IMR-90 (cell line): Measurements from ENCODE around the gene IQCM. TPM values are rescaled to one million over a fixed set of nuclear protein-coding genes. Genes with fewer than 3 reads are reported as not detected.

Source experiments
- ATAC-seq: fragments of 200-7000 bp; cut with Tn5 transposase; 2 replicates; pipeline ENCODE4 v1.9.1; 2020; ENCODE audit warnings: low read depth, mild to moderate bottlenecking, moderate library complexity
- BruUV-seq: library from RNA; stranded (reverse); fragments of 400-500 nt; replicated peaks from 2 replicates; lab custom pipeline; 2021; lab: Mats Ljungman, UMichigan
- CTCF ChIA-PET: fragments of 300-600 bp; formaldehyde crosslinking; extraction: SDS; loops from one replicate; lab custom pipeline; 2021; ENCODE audit warnings: antibody characterized with exemption; lab: Yijun Ruan, JAX
- POLR2A ChIA-PET: fragments of 300-600 bp; sonication (Branson Sonifier 250); formaldehyde crosslinking; loops from one replicate; lab custom pipeline; 2022; ENCODE audit warnings: antibody characterized with exemption; ENCODE audit not compliant: unreplicated experiment; lab: Charles Lee
- DNase-seq: peaks from one replicate; pipeline ENCODE4 v3.0.0; 2013
- H2AFZ ChIP-seq: replicated peaks from 2 replicates; pipeline ENCODE3; 2013; ENCODE audit warnings: low read length, mild to moderate bottlenecking; ENCODE audit not compliant: poor library complexity
- H2AK5ac ChIP-seq: 2 replicates; pipeline ENCODE4 v1.6.1; 2013; ENCODE audit warnings: low read depth, low read length, inconsistent platforms
- H2AK9ac ChIP-seq: replicated peaks from 2 replicates; pipeline ENCODE3; 2013; ENCODE audit warnings: mild to moderate bottlenecking, low read depth, low read length, moderate library complexity; ENCODE audit not compliant: poor library complexity
- H2BK120ac ChIP-seq: 2 replicates; pipeline ENCODE4 v1.6.1; 2013; ENCODE audit warnings: low read depth, low read length, inconsistent platforms
- H2BK15ac ChIP-seq: 3 replicates; pipeline ENCODE4 v1.6.1; 2013; ENCODE audit warnings: low read depth, low read length, inconsistent platforms
- H2BK20ac ChIP-seq: 2 replicates; pipeline ENCODE4 v1.6.1; 2013; ENCODE audit warnings: low read depth, mild to moderate bottlenecking, inconsistent platforms, low read length, moderate library complexity
- H2BK5ac ChIP-seq: 2 replicates; pipeline ENCODE4 v1.6.1; 2013; ENCODE audit warnings: mild to moderate bottlenecking, low read depth, low read length, inconsistent platforms; ENCODE audit not compliant: poor library complexity, severe bottlenecking
- H3K14ac ChIP-seq: replicated peaks from 2 replicates; pipeline ENCODE4 v1.6.1; 2013; ENCODE audit warnings: low read depth, low read length, inconsistent platforms
- H3K18ac ChIP-seq: 2 replicates; pipeline ENCODE4 v1.6.1; 2013; ENCODE audit warnings: low read depth, low read length, control low read depth
- H3K23ac ChIP-seq: 2 replicates; pipeline ENCODE4 v1.6.1; 2013; ENCODE audit warnings: low read depth, low read length, inconsistent platforms
- H3K27ac ChIP-seq: 2 replicates; pipeline ENCODE4 v1.5.1; 2013; ENCODE audit warnings: mild to moderate bottlenecking, control low read depth, low read length; ENCODE audit not compliant: insufficient read depth
- H3K27me3 ChIP-seq: 2 replicates; pipeline ENCODE4 v1.6.1; 2013; ENCODE audit warnings: low read length; ENCODE audit not compliant: control insufficient read depth, insufficient read depth
- H3K36me3 ChIP-seq: 2 replicates; pipeline ENCODE4 v1.6.1; 2013; ENCODE audit warnings: low read length, mixed read lengths; ENCODE audit not compliant: control insufficient read depth, insufficient read depth
- H3K4ac ChIP-seq: 2 replicates; pipeline ENCODE4 v1.6.1; 2013; ENCODE audit warnings: low read depth, low read length, inconsistent platforms
- H3K4me1 ChIP-seq: 2 replicates; pipeline ENCODE4 v1.6.1; 2013; ENCODE audit warnings: low read length, mixed read lengths; ENCODE audit not compliant: control insufficient read depth, insufficient read depth
- H3K4me2 ChIP-seq: 2 replicates; pipeline ENCODE4 v1.6.1; 2013; ENCODE audit warnings: low read depth, mild to moderate bottlenecking, control low read depth, low read length, moderate library complexity
- H3K4me3 ChIP-seq: 2 replicates; pipeline ENCODE4 v1.5.1; 2013; ENCODE audit warnings: low read depth, mild to moderate bottlenecking, control low read depth, low read length, moderate library complexity; ENCODE audit not compliant: insufficient read depth
- H3K56ac ChIP-seq: 2 replicates; pipeline ENCODE4 v1.6.1; 2013; ENCODE audit warnings: low read length, inconsistent platforms; ENCODE audit not compliant: insufficient read depth; ENCODE audit errors: extremely low read depth
- H3K79me1 ChIP-seq, 2 experiments: 2 replicates each; pipeline ENCODE4 v1.6.1; 2013; ENCODE audit warnings: low read length in 2 of 2, inconsistent platforms in 1 of 2, low read depth in 1 of 2
- H3K9ac ChIP-seq: 2 replicates; pipeline ENCODE4 v1.6.1; 2013; ENCODE audit warnings: low read depth, low read length, control low read depth
- H3K9me1 ChIP-seq: 2 replicates; pipeline ENCODE4 v1.6.1; 2013; ENCODE audit warnings: low read length, inconsistent platforms; ENCODE audit not compliant: insufficient read depth
- H3K9me3 ChIP-seq: 2 replicates; pipeline ENCODE4 v1.6.1; 2013; ENCODE audit warnings: low read length; ENCODE audit not compliant: control insufficient read depth, insufficient read depth
- H4K20me1 ChIP-seq: 2 replicates; pipeline ENCODE4 v1.6.1; 2013; ENCODE audit warnings: low read length, inconsistent platforms; ENCODE audit not compliant: insufficient read depth
- H4K5ac ChIP-seq: 2 replicates; pipeline ENCODE4 v1.6.1; 2013; ENCODE audit warnings: mild to moderate bottlenecking, low read depth, low read length, control low read depth
- H4K8ac ChIP-seq, 2 experiments: 2 replicates each; pipeline ENCODE4 v1.6.1; 2013; ENCODE audit warnings: low read depth in 2 of 2, low read length in 2 of 2, control low read depth in 1 of 2, inconsistent platforms in 1 of 2
- H4K91ac ChIP-seq: 2 replicates; pipeline ENCODE4 v1.6.1; 2013; ENCODE audit warnings: low read depth, low read length, inconsistent platforms; ENCODE audit not compliant: insufficient read depth
- BHLHE40 ChIP-seq: fragments of 150-350 bp; IDR thresholded peaks from 2 replicates; pipeline ENCODE4 v1.6.1; 2016; ENCODE audit warnings: mild to moderate bottlenecking, low read depth, low read length
- CHD1 ChIP-seq: IDR thresholded peaks from 2 replicates; pipeline ENCODE4 v1.6.1; 2012; ENCODE audit warnings: low read depth, low read length, improper control_type of control experiment
- CTCF ChIP-seq: conservative IDR thresholded peaks from 2 replicates; pipeline ENCODE4 v1.5.1; 2012; ENCODE audit warnings: mild to moderate bottlenecking, low read depth, low read length, improper control_type of control experiment
- FOS ChIP-seq: fragments of 150-350 bp; IDR thresholded peaks from 2 replicates; pipeline ENCODE4 v1.6.1; 2016; ENCODE audit warnings: low read depth, low read length
- MXI1 ChIP-seq: IDR thresholded peaks from 2 replicates; pipeline ENCODE4 v1.6.1; 2012; ENCODE audit warnings: low read depth, mild to moderate bottlenecking, low read length, moderate library complexity, borderline replicate concordance
- NFE2L2 ChIP-seq: fragments of 150-350 bp; IDR thresholded peaks from 2 replicates; pipeline ENCODE4 v1.6.1; 2016; ENCODE audit warnings: low read depth, mild to moderate bottlenecking, low read length
- RAD21 ChIP-seq: IDR thresholded peaks from 2 replicates; pipeline ENCODE4 v1.6.1; 2012; ENCODE audit warnings: low read length, improper control_type of control experiment
- RCOR1 ChIP-seq: IDR thresholded peaks from 2 replicates; pipeline ENCODE4 v1.6.1; 2012; ENCODE audit warnings: mild to moderate bottlenecking, low read length, improper control_type of control experiment; ENCODE audit not compliant: insufficient replicate concordance
- RFX5 ChIP-seq: IDR thresholded peaks from 2 replicates; pipeline ENCODE4 v1.8.0; 2012; ENCODE audit warnings: low read depth, mild to moderate bottlenecking, low read length, moderate library complexity
- SMC3 ChIP-seq: fragments of 150-350 bp; IDR thresholded peaks from 2 replicates; pipeline ENCODE4 v1.6.1; 2016; ENCODE audit warnings: low read depth, mild to moderate bottlenecking, antibody characterized with exemption, low read length, moderate library complexity
- WGBS, 2 experiments: methylation state at CpG; one replicate each; pipeline versions ENCODE4 v1.1.5 to v1.1.7; 2013; ENCODE audit warnings: missing lambda C conversion rate in 2 of 2; ENCODE audit not compliant: insufficient read length in 1 of 2; ENCODE audit errors: extremely low coverage in 2 of 2; 5-methylcytosine and 5-hydroxymethylcytosine counted together
- dilution Hi-C: fragments of 300-500 bp; cut with HindIII; formaldehyde crosslinking; loops from one replicate; pipeline ENCODE4 v1.14.3; 2018; ENCODE audit warnings: low sequenced_read_pairs; ENCODE audit not compliant: unreplicated experiment
- in situ Hi-C: fragments of 300-500 bp; cut with MboI; formaldehyde crosslinking; loops from 3 replicates; pipeline ENCODE4 v1.14.3; 2019; ENCODE audit warnings: low sequenced_read_pairs, inconsistent platforms, mixed read lengths
- intact Hi-C: fragments of 100-400 bp; cut with micrococcal nuclease; formaldehyde crosslinking; loops from 2 replicates; pipeline ENCODE4 v1.10.0; 2022
- polyA plus RNA-seq, 3 experiments: library from polyadenylated mRNA; depleted of rRNA; stranded (reverse); fragments of >200 nt; gene quantifications; 2 replicates each; pipeline ENCODE4 v1.2.3, GENCODE V29; 2012; ENCODE audit warnings: low replicate concordance in 1 of 3
- total RNA-seq: library from RNA; depleted of rRNA; stranded (reverse); fragments of >200 nt; gene quantifications from 2 replicates; pipeline ENCODE4 v1.2.3, GENCODE V29; 2012
- TF ChIP-seq, protein P1 (sequence below): fragments of 150-350 bp; IDR thresholded peaks from 2 replicates; pipeline ENCODE4 v1.6.1; 2016; ENCODE audit warnings: low read depth, mild to moderate bottlenecking, low read length, moderate library complexity, borderline replicate concordance

Gene IQCM
- total and polyA plus RNA-seq, 2 of the 4 experiments (the other 2 are of a cell fraction) = not detected

DNA sequence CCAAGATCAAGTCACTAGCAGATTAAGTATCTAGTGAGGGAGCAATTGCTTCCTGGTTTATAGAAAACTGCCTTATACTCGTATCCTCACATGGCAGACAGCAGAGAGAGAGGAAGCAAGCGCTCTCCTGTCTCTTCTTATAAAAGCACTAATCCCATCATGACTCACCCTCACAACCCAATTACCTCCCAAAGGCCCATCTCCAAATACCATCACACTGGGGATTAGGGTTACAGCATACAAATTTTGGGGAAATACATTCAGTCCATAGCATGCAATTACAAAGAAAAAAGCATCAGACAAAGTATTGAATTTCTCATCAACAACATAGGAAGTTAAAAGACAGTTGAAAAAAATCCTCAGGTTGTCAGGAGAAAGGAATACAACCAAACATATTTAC, 292.6 kb downstream of the IQCM start:
- no peaks in the 10 kb centered on the region for H3K27me3 ChIP-seq
- H3K79me1 ChIP-seq = no peaks in the 10 kb centered on the region
- no peak overlapping the region for H3K9ac ChIP-seq
- H3K9me1 ChIP-seq = no peaks in the 10 kb centered on the region
- dilution Hi-C loops = no loop called here
- no peak overlapping the region for H2BK120ac ChIP-seq
- H2BK5ac ChIP-seq = no peak overlapping the region
- H3K23ac ChIP-seq = no peak overlapping the region
- H2AK5ac ChIP-seq = no peak overlapping the region
- ATAC-seq (no peak), DNase-seq (no peak)
- no peak overlapping the region for H3K4me3 ChIP-seq
- ChIA-PET POLR2A (no interaction called here), CTCF (no interaction called here)
- H3K4me2 ChIP-seq = no peak overlapping the region
- no peak overlapping the region for H2BK15ac ChIP-seq
- no peak overlapping the region for H2BK20ac ChIP-seq
- no peak overlapping the region for H3K27ac ChIP-seq
- no peaks in the 10 kb centered on the region for H3K9me3 ChIP-seq
- intact Hi-C loops = no loop called here
- no peak overlapping the region for H3K18ac ChIP-seq
- no peak overlapping the region for H4K91ac ChIP-seq
- no peak overlapping the region for H3K56ac ChIP-seq
- no peak overlapping the region for H4K5ac ChIP-seq
- no peak overlapping the region for H2AFZ ChIP-seq
- no peak overlapping the region for H2AK9ac ChIP-seq
- no peaks in the 10 kb centered on the region for H3K36me3 ChIP-seq
- no peaks in the 10 kb centered on the region for H3K4me1 ChIP-seq
- no peak for TF ChIP-seq FOS
- no peak for TF ChIP-seq MXI1
- no peak for TF ChIP-seq RCOR1
- TF ChIP-seq NFE2L2 = no peak
- TF ChIP-seq RFX5 = no peak
- TF ChIP-seq CHD1 = no peak
- TF ChIP-seq BHLHE40 = no peak
- no peak for TF ChIP-seq SMC3
- TF ChIP-seq, protein P1, sequence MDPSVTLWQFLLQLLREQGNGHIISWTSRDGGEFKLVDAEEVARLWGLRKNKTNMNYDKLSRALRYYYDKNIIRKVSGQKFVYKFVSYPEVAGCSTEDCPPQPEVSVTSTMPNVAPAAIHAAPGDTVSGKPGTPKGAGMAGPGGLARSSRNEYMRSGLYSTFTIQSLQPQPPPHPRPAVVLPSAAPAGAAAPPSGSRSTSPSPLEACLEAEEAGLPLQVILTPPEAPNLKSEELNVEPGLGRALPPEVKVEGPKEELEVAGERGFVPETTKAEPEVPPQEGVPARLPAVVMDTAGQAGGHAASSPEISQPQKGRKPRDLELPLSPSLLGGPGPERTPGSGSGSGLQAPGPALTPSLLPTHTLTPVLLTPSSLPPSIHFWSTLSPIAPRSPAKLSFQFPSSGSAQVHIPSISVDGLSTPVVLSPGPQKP = no peak
- TF ChIP-seq RAD21 = no peak
- TF ChIP-seq CTCF = no peak
- in situ Hi-C loops = no loop called here
- no peak overlapping the region for H3K4ac ChIP-seq
- no TSS peak for BruUV-seq
- WGBS, 2 experiments = no CpG with 5 or more reads among the region's 2 CpGs
- no peaks in the 10 kb centered on the region for H4K20me1 ChIP-seq
- H3K14ac ChIP-seq = no peak overlapping the region
- no peak overlapping the region for H4K8ac ChIP-seq
